Stimulated activated CD4-positive, alpha-beta T cell treated with anti-CD3 and anti-CD28 coated beads, Interleukin-1b, Interleukin-23, amount 100 ng/mL, for 24 hours (primary cell): ENCODE measurements around the gene MTARC2.

Experiments
- DNase-seq, 4 experiments: peaks; one replicate each; pipeline ENCODE4 v3.0.0-alpha.2; 2020; ENCODE audit warnings: low read depth in 4 of 4, low spot score in 1 of 4

MTARC2 gene

GRCh38 chr1:220797044-220797443 lies 48.9 kb downstream of the MTARC2 start:
- DNase-seq, result no peak

DNA sequence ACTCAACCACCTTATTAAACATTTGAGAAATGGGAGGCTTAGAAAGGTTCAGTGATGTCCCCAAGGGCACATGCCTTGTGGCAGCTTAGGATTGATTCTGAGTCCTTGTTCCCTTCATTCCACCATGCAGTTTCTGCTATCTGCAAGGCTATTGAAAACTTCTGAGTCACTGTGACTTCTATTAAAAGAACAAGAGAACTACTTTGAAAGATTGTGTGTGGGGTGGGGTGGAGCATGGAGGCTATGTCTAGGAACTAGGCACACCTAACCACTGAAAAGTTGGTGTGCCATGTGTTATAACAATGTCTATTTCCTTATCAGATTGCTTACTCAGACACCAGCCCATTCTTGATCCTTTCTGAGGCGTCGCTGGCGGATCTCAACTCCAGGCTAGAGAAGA lies 49.4 kb downstream of the MTARC2 start:
- no peak for DNase-seq

- DNase-seq, result no peak
Observed at GRCh38 chr1:220798338-220798737, 50.2 kb downstream of the MTARC2 start.

DNA sequence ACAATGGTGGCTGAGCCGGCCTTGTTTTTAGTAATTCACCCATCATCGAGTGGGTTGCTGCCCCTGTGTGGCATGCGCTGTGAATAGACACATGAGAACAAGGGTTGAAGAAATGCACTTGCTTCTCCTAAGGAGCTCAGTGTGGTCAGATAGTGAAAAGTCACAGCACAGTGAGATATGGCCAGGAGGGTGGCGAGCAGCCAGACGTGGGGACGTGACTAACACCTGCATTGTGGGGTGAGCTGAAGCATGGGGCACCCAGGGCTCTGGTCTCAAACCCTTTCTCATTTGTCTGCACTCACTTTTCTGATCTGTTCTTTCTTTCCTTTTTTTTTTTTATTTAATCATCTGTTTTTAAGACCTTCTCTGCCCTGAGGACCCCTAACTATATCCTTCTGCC lies 52.1 kb downstream of the MTARC2 start:
- DNase-seq, result no peak

GRCh38 chr1:220803401-220804201 lies 55.5 kb downstream of the MTARC2 start:
- no peak for DNase-seq

DNA sequence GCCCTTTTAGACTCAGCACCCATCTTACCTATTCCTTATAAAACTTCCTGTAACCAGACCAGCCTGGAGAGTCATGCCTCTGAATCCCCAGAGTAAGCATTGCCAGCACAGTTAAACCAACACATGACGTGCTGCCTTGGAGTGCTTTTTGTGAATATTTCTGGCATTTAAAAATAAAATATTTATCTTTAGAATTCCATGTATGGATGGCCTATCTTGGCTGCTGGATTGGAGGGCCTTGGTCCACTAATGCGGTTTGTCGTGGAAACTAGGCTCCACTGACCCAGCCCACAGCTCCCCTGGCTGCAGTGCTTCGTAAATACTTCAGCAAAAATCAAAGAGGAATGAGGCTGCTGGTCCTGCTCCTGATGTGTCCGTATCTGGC lies 56.1 kb downstream of the MTARC2 start:
- no peak for DNase-seq

DNA sequence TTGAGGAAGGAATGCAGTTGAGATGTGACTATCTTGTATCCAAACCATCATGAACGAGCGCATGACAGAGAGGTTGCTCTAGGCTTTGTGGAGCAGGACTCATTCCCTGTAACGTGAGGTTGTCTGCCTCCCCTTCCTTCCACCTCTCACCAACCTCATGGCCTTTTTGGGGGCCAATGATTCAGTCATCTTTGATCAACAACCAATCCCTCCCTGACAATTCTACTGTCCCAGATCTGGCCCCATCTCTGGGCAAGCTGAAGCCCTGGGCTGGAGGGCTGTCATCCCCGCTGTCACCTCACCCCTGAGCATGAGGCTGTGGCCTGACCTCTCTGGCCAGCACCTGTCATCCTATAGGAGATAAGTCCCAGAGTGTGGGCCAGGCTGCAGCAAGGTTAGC lies 58.3 kb downstream of the MTARC2 start:
- no peak for DNase-seq

DNA sequence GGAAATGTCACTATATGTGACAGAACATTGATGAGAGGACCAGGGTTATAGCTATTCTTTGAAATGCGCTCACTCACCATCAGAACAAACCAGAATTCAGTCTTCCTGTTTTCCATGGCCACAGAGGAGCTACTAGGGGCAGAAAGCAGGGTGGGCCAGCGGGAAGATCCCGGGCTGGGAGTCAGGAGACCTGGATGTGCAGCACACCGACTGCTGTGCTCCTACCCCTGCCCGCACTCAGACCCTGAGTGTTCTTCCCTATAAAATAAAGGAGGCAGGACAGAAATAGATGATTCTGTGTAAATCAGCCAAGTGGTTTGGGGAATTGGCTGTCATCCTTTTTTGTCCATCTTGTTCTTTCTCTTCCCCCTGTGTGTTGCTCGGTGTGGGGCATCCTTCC lies 59.6 kb downstream of the MTARC2 start:
- no peak for DNase-seq

GRCh38 chr1:220808345-220809186 lies 60.4 kb downstream of the MTARC2 start:
- no peak for DNase-seq

- DNase-seq, result no peak
Observed at GRCh38 chr1:220809187-220809550, 61.0 kb downstream of the MTARC2 start.

GRCh38 chr1:220809704-220810103 lies 61.6 kb downstream of the MTARC2 start:
- no peak for DNase-seq

DNA sequence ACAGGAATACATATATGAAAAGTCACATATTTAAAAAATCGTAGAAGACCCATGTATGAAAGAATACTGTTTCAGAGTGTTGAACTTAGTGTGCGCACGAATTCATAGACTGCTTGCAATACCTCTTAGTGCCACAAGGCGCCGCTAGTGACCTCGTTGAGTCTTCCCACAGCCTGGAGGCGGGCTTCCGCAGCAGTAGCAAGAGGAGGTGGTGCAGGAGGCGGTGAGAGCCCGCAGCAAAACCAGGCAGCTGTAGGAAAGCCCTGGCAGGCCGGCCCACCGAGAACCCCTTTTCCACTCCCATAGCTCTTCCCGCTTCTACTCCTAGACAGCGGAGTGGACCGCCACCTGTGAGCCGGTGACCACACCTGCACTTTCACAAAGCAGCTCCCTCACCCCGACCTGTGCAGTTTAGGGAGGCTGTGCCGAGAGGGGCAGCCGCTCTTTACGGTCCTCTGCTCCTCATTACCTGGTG lies 62.1 kb downstream of the MTARC2 start:
- DNase-seq, result peak; percentile 41 to 58 (median 46)

DNA sequence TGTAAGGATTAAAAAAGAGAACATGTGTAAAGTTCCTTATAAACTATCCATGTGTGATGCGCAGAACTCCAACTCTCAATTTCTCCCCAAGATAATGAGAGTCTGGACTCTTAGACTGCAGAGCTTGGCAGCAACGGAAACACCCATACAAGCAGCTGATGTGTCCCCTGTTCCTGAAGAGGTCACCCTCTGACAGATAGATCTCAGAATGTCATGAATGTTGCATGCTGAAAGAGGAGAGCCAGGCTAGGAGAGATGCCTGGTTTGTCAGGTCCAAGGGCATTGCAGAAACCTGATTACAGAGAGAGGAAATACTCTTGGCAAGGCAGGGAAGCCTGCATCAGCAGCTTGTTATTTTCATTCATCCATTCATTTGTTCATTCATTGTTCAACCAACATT lies 62.8 kb downstream of the MTARC2 start:
- no peak for DNase-seq

DNA sequence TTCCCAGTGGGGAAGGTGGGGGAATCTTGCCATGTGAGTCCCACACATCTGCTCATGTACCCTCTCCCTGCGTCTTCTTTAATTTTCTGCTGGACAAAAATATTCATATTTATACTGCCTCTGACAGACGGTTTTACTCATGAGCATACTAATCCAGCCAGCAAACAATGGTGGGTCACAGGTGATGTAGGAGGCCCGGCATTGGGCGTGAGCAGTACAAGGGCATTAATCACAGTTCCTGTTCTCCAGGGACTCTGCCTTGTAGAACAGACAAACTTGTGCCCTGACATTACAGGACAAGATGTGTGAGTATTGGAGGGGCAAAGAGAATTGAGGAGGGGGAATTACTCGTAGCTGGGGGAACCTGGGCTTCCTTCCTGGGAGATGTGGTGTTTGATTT lies 63.6 kb downstream of the MTARC2 start:
- DNase-seq, result no peak

GRCh38 chr1:220812308-220812707 lies 64.2 kb downstream of the MTARC2 start:
- DNase-seq, result no peak

GRCh38 chr1:220813013-220813412 lies 64.9 kb downstream of the MTARC2 start:
- no peak for DNase-seq

- no peak for DNase-seq
Observed at GRCh38 chr1:220815409-220815808, 67.3 kb downstream of the MTARC2 start.

DNA sequence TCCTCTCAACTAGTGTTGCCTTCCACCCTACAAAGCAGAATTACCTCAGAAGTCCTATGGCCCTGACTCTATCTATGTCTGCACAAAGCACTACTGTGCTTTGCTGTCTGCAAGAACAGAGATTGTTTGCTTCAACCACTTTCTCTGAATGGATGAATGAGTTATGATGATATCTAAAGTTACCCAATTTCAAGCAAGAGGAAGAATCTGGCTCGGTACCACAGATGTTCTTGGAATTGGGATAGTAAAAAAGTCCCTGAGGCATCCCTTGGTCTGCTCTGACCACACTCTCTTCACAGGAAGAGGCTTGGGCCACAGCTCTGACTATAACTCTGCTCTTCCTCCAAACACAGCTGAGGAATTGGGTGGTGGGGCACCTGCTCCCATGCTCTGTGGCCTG lies 69.8 kb downstream of the MTARC2 start:
- no peak for DNase-seq

DNA sequence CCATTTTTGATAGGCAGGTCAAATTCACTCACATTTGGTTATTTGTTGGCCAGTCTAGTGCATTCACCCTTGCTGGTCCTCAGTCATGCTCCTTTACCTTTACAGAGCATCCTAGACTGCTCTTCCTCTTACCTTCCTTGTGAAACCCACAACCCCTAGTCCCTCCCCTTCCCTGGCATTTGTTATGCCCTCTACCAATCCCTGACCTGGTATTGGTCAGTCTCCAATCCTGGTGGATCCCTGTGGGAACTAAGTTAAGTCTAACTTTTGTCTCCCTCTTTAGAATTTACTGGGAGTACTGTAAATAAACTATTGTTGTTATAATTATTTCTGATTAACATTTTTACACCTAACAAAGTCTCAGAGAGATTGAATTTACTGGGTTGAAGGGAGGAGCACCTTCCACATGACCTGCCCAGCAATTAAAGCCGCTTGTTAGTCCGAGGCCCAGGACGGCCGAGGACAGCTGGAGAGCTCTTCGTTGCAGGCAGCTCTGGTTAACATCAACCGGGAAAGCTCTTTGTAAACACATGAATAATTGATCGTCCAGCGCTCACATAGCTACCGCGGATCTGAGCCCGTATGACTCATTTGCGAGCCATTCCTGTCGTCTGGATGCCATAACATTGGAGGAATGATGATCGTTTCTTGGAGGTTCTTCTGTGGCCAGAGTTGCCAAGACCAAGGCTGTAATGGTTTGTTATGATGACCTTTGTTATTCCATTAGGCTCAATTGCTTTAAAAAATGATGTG lies 70.5 kb downstream of the MTARC2 start:
- DNase-seq, result no peak

DNA sequence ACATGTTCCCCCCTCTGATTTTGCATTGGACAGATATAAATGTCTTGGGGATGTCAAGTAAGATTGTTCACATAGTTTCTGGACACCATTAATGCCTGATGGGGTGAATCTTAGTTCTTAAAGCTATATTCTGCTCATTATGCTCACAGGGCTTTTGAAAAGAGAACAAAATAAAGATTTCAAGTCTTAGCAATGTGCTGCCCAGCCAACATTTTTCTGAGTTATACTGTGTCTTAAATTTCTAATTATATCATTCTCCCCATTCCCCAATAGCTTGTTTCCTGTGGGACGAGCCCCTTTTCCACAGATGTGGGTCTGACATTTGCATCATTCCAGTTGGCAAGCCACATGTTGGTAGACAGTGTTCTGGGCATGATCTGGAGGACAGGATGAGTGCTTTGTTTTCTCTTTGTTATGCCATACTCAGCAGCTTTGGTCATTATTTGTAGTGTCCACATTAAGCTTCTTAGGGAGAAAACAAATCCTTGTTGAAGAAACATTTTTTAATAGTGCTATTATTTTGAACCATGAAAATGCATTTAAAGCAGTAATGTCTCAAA lies 71.4 kb downstream of the MTARC2 start:
- no peak for DNase-seq
